ENCODE results near the gene CENPL.
"Not testable (repeated sequence)": the region's sequence is repeated elsewhere in the genome, so short reads cannot be mapped to it uniquely, and the experiment has no call there.

The CENPL gene

GRCh38 chr1:173824315-173825081 lies at the start of gene CENPL, which contains the start of gene DARS2:
CENPL (minus strand) TSS chr1:173824883; CDS start chr1:173811299, 13,584 bp downstream.
DARS2 (plus strand) TSS chr1:173824673; CDS start chr1:173825230, 557 bp downstream.
- peak; percentile 84 for DNase-seq

GRCh38 chr1:173871500-173871899 lies 46.8 kb upstream of the CENPL start:
- no peak for DNase-seq

- no peak for DNase-seq
Measured at GRCh38 chr1:173871091-173871490, 46.4 kb upstream of the CENPL start.

GRCh38 chr1:173870252-173871075 lies 45.8 kb upstream of the CENPL start:
- DNase-seq = no peak

GRCh38 chr1:173869021-173869359 lies 44.3 kb upstream of the CENPL start:
- no peak for DNase-seq

GRCh38 chr1:173868266-173869020 lies 43.8 kb upstream of the CENPL start, which contains the start of gene ZBTB37:
ZBTB37 (plus strand) TSS chr1:173868380; CDS start chr1:173870226, 1,846 bp downstream.
- DNase-seq = peak; percentile 85

GRCh38 chr1:173867753-173868265 lies 43.1 kb upstream of the CENPL start, which contains the start of gene GAS5:
GAS5 (minus strand) TSS chr1:173867989.
- peak; percentile 97 for DNase-seq

- DNase-seq = peak; percentile 11
Measured at GRCh38 chr1:173867141-173867752, 42.6 kb upstream of the CENPL start.

- DNase-seq = no peak
Measured at GRCh38 chr1:173866413-173867115, 41.9 kb upstream of the CENPL start.

GRCh38 chr1:173865468-173866164 lies 40.9 kb upstream of the CENPL start:
- no peak for DNase-seq

GRCh38 chr1:173864179-173864867 lies 39.6 kb upstream of the CENPL start:
- DNase-seq = no peak

GRCh38 chr1:173863224-173864161 lies 38.8 kb upstream of the CENPL start:
- no peak for DNase-seq

- DNase-seq = no peak
Measured at GRCh38 chr1:173862769-173863223, 38.1 kb upstream of the CENPL start.

GRCh38 chr1:173862146-173862768 lies 37.6 kb upstream of the CENPL start:
- DNase-seq = not testable (repeated sequence)

GRCh38 chr1:173861731-173862145 lies 37.1 kb upstream of the CENPL start:
- no peak for DNase-seq

GRCh38 chr1:173860065-173860464 lies 35.4 kb upstream of the CENPL start:
- DNase-seq = no peak

- DNase-seq = not testable (repeated sequence)
Measured at GRCh38 chr1:173859547-173859946, 34.9 kb upstream of the CENPL start.

GRCh38 chr1:173857363-173857917 lies 32.8 kb upstream of the CENPL start:
- no peak for DNase-seq
